ENCODE data around the gene CTNNA2.

The CTNNA2 gene

DNA sequence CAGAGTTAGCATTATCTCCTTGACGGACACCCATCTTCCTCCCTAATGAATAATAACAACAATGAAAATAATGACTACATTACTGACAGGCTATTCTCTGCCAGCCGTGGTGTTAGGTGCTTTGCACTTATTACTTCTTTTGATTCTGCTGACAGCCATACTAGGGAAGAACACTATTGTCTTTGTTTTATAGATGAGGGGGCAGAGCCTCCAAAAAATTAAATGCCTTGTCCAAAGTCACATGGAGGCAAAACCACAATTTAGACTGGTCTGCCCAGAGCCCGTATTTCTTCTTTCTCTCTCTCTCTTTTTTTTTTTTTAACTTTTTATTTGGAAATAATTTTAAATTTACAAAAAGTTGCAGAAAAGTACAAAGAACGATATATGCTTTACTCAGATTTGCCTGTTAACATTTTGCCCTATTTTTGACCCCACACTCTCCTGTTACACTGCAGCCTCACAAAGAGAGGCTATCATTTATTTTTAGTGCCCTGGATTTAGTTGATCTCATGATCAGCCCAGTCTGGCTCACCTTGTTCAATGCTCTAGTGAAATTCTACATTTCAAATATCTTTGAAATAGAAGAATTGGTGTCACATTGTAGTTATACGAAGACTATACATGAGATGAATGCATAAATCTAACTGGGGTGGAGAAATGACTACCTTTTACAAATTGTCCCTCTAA lies 422.3 kb downstream of the CTNNA2 start:
- Mint-ChIP-seq H3K27ac (no peak overlapping the region), H3K9me3 (no peaks in the 10 kb centered on the region), H3K27me3 (peaks cover 8% of the 10 kb centered on the region), H3K4me3 (no peak overlapping the region), H3K4me1 (peaks cover 5% of the 10 kb centered on the region), H3K36me3 (no peaks in the 10 kb centered on the region)

DNA sequence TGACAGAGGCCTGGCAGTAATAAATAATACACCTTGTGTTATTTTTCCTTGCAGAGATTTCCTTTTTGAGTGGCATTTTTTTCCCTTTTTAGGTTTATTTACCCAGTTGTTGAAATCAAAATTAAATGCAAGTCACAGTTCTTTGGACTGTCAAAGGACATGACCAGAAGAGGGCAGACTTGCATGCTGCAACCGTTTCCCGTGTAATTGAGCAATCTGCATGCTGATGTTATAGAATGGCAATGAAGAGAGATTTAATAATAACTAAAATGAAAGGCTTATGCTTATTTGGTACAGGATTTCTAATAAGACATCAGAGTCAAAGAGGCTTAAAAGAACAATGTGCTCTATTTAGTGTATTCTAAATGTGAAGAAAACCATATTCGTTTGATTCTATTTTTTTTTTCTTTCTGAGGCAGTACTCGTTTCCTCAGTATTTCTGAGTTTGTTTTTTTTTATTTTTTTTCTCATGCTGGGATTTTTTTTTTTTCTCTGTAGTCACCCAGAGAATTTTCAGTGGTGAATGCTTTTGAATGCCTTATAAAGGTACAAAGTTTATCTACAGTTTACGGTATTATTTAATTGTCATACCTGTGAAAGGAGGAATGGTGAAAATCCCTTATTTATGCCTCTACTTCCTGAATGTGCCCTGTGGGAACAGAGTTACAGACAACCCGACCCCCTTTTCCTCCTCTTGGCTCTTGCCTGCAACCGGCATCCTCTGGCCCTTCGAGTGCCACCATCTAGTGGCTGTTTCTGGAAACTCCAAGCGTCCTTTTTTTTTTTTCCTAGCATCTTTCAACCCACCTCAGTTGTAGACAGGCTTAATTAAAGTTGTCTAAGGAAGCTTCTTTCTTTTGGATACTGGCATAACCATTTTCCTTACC lies 423.2 kb downstream of the CTNNA2 start:
- no peak overlapping the region for H3K4me3 Mint-ChIP-seq
- no peaks in the 10 kb centered on the region for H3K36me3 Mint-ChIP-seq
- H3K4me1 Mint-ChIP-seq, result peaks cover 5% of the 10 kb centered on the region
- peaks cover 8% of the 10 kb centered on the region for H3K27me3 Mint-ChIP-seq
- no peak overlapping the region for H3K27ac Mint-ChIP-seq
- H3K9me3 Mint-ChIP-seq, result no peaks in the 10 kb centered on the region

DNA sequence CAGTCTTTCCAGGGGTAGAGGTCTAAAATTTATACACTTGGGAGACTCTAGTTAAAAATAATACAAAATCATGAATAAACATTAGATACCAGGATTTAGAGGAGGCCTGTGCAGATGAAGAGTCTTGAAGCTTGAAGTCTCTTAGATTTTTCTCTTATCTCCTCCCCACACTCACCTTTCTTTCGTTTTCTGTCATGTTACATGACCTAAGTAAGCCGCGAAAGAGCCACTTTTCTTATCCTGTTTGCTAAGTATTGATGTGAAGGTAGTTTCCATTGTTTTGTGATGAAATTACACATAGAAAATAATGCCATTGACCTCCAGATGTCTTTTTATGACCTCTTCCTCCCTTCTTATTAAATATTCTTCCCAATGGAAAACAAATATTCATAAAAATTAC lies 423.9 kb downstream of the CTNNA2 start:
- Mint-ChIP-seq H3K27me3 (peaks cover 8% of the 10 kb centered on the region), H3K4me3 (no peak overlapping the region), H3K27ac (no peak overlapping the region), H3K36me3 (no peaks in the 10 kb centered on the region), H3K9me3 (no peaks in the 10 kb centered on the region), H3K4me1 (peaks cover 5% of the 10 kb centered on the region)

DNA sequence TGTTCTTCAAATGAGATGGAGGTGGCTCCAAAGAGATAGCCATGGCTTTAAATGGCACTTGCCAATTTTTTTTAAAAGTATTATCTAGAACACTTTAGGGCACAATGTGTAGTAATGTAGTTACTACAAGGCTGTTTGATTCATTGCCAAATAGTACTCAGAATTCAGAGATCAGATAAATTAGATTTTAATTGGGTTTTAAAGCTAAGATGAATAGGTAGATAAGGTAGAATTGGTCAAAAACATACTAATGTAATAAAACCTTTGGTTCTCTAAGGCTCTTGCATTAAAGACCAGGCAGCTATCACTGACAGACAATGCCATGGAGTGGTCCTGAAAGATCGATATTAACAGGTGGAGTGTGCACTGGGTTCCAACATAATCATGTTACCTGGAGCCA lies 425.8 kb downstream of the CTNNA2 start:
- H3K9me3 Mint-ChIP-seq, result no peaks in the 10 kb centered on the region
- H3K4me1 Mint-ChIP-seq, result peaks cover 5% of the 10 kb centered on the region
- H3K36me3 Mint-ChIP-seq, result no peaks in the 10 kb centered on the region
- H3K4me3 Mint-ChIP-seq, result no peak overlapping the region
- no peak overlapping the region for H3K27ac Mint-ChIP-seq
- peaks cover 8% of the 10 kb centered on the region for H3K27me3 Mint-ChIP-seq

DNA sequence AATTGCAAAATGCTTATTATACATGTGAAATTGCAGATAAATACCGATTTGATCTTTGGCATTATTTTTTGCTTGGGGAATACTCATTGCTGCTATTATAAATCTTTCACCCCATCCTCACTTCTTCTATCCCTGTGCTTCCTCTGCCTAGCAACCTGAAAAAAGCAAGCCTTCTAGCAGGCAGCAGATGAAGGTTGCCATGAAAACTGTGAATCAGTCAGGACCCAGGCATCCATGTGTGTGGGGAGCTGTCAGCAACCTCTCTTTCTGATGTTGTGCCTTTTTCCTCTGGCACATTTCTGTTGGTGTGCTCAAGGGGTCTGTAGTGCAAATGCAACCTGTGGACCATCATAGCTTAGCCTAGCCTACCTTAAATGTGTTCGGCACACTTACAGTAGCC lies 427.5 kb downstream of the CTNNA2 start:
- Mint-ChIP-seq H3K27me3 (peaks cover 7% of the 10 kb centered on the region), H3K36me3 (no peaks in the 10 kb centered on the region), H3K9me3 (no peaks in the 10 kb centered on the region), H3K27ac (no peak overlapping the region), H3K4me3 (no peak overlapping the region), H3K4me1 (peaks cover 5% of the 10 kb centered on the region)

DNA sequence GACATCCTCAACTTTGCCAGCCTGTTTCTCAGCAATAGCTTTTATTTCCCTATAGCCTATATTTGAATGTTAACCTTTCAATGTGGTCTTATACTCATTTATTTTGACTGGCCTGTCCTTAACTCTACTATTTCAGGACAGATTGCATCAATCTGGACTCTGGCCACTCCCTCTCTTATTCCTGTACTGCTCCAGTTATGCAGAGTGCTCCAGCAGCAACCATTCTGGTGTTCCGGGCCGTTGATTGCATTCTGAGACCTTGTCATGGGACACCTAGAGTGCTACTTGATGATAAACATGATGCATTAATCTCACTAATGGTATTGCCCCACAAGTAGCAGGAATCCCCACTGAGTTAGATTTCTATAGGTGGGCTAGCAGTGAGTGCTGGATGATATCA lies 428.3 kb downstream of the CTNNA2 start:
- Mint-ChIP-seq H3K27me3 (peaks cover 3% of the 10 kb centered on the region), H3K9me3 (no peaks in the 10 kb centered on the region), H3K27ac (no peak overlapping the region), H3K4me3 (no peak overlapping the region), H3K4me1 (peaks cover 4% of the 10 kb centered on the region), H3K36me3 (no peaks in the 10 kb centered on the region)

DNA sequence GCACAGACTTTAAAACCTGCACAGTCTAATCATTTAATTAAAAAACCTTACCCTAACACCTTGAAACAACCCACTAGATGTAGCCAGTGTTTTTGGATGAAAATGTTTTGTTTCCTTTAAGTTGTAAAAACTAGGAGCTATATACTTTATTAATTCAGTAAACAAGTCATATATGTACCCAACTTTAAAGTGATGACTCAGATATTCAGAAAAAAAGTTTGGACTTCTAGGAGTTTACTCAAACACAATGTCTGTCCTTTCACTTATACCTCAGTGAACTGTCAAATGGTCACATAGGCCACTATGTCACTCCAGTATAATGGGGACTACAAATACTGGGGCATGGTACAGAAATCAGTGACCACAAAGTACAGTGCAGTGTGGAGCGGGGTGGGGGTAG lies 431.4 kb downstream of the CTNNA2 start:
- H3K4me1 Mint-ChIP-seq, result no peaks in the 10 kb centered on the region
- H3K9me3 Mint-ChIP-seq, result peaks cover 4% of the 10 kb centered on the region
- no peak overlapping the region for H3K27ac Mint-ChIP-seq
- H3K27me3 Mint-ChIP-seq, result no peaks in the 10 kb centered on the region
- H3K4me3 Mint-ChIP-seq, result no peak overlapping the region
- no peaks in the 10 kb centered on the region for H3K36me3 Mint-ChIP-seq

DNA sequence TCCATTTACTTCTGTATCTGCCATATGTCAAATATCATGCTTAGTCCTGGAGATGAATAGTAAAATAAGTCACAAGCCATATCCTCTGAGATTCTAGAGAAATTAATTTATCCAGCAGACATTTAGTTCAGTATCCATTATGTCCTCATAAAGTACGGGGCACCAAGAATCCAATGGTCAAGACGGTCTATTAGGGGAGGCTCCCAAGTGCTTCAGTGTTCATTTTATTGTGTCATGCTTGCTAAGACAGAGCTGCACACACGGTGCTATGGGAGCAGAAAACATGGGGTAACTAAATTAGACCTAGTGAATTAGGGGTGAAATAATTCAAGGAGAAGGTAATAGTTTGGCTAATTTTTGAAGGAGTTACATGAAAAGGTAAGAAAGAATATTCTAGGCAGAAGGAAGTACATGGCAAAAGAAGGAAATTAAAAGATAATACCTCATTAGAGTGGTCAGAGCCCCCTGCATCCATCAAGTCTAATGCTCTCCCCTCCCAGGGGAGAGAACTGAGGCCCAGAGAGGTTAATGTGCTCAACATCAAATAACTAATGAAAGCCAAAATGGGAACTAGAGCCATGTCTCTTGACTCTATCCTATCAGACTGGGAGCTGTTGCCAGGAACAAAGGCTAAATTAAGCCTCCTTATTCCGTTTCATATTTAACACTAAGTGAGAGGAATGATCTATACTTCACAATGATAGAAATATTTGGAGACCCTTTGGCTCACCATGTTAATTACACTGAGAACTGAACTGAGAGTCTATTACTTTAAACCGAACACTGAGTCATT lies 433.0 kb downstream of the CTNNA2 start:
- H3K4me1 Mint-ChIP-seq, result no peaks in the 10 kb centered on the region

DNA sequence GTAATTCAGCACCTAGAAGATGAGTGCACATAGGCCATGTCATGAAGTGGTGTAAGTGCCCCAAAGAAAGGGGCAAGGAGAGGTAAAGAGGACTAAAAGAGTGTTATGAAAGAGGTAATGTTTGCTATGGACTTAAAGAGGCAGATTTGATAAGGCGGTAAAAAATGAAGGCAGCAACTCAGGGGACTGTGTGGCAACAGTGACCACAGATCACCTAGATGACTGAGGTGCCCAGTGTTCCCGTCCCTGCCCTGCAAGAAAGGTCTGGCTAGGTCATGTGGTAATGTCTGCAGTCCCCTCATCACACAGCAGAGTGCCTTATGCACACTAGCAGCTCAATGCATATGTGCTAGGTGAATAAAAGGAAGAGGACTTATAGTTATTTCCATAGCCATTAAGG lies 434.9 kb downstream of the CTNNA2 start:
- Mint-ChIP-seq H3K4me1 (no peaks in the 10 kb centered on the region), H3K36me3 (no peaks in the 10 kb centered on the region), H3K27ac (no peak overlapping the region), H3K9me3 (peaks cover 4% of the 10 kb centered on the region), H3K4me3 (no peak overlapping the region), H3K27me3 (no peaks in the 10 kb centered on the region)

More for the DNA sequence above, 433.0 kb downstream of the CTNNA2 start:
- Mint-ChIP-seq H3K9me3 (peaks cover 4% of the 10 kb centered on the region), H3K36me3 (no peaks in the 10 kb centered on the region), H3K4me3 (no peak overlapping the region), H3K27me3 (no peaks in the 10 kb centered on the region), H3K27ac (no peak overlapping the region)

DNA sequence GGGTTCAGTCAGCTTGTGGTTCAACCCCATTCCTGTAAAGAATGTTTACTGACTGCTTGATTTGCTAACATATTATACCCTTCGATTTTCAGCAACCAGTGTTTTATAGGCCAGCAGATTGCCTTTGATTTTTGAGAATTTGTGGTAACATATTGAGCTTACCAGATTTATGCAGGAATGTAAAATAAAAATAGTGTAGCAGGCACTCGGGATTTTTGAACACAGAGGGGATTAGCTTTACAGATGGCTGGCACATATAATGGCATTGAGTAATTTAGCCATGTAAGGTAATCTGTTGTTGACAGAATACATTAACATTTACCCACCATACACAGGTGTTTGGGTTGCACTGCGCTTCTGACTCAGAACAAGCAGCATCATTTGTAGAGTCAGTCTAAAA lies 437.7 kb downstream of the CTNNA2 start:
- H3K9me3 Mint-ChIP-seq, result peaks cover 4% of the 10 kb centered on the region
- H3K36me3 Mint-ChIP-seq, result no peaks in the 10 kb centered on the region
- H3K27me3 Mint-ChIP-seq, result no peaks in the 10 kb centered on the region
- H3K4me3 Mint-ChIP-seq, result no peak overlapping the region
- H3K4me1 Mint-ChIP-seq, result no peaks in the 10 kb centered on the region
- H3K27ac Mint-ChIP-seq, result no peak overlapping the region

DNA sequence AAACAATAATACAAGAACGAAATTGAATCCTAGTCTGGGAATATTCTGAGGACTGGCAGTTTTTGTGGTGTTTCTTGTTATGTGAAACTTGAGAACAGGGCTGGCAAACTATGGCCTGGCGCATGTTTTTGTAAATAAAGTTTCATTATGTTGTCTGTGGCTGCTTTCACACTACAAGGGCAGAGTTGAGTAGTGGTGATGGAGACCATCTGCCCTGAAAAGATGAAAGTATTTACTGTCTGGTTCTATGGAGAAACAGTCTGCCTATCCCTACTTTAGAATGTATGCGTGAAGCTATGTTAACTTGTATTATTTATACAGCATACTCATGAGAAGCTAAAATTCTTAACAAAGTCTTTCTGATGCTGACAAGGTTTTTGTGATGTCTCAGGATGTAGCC lies 439.8 kb downstream of the CTNNA2 start:
- Mint-ChIP-seq H3K36me3 (no peaks in the 10 kb centered on the region), H3K4me3 (no peak overlapping the region), H3K27ac (no peak overlapping the region), H3K4me1 (no peaks in the 10 kb centered on the region), H3K9me3 (peaks cover 4% of the 10 kb centered on the region), H3K27me3 (no peaks in the 10 kb centered on the region)

DNA sequence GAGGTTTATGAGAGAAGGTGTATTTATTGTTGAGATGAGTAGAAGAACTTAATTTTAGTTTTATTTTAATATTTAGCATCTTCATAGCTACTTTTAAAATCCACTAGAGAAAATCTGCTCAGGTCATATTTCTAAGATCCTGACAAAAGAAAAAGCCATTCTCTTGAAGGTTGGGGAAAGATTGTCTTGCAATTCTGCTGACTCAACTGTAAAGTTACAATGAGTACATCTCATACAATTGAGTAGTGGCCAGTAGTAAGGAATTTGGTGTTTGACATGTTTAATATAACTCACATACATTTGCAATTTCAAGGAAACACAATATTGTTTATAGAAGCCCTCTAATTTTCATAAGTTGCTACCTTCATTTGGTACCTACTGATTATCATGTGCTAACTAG lies 447.2 kb downstream of the CTNNA2 start:
- H3K27ac Mint-ChIP-seq, result no peak overlapping the region
- H3K4me1 Mint-ChIP-seq, result no peaks in the 10 kb centered on the region

DNA sequence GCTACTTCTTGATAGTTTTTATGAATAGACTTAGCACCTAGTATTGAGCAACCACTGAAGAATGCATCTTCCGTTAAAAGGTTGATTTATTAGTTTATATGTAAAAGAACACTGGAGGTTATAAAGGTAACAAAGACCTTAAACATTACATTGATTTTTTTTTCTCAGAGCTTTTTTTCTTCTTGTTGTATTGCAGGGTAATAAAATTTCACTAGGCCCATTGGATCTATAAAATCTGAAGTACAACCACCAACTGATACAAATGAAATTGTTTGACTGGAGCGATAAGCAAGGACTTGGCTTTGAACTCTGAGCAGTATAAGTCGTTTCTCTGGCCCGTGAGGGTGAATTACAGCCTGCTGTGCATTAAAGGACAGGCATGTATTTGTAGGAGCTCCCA lies 447.7 kb downstream of the CTNNA2 start:
- no peaks in the 10 kb centered on the region for H3K9me3 Mint-ChIP-seq
- H3K4me1 Mint-ChIP-seq, result no peaks in the 10 kb centered on the region

More for the DNA sequence above, 447.2 kb downstream of the CTNNA2 start:
- H3K36me3 Mint-ChIP-seq, result no peaks in the 10 kb centered on the region
- no peak overlapping the region for H3K4me3 Mint-ChIP-seq
- H3K9me3 Mint-ChIP-seq, result no peaks in the 10 kb centered on the region
- H3K27me3 Mint-ChIP-seq, result no peaks in the 10 kb centered on the region

DNA sequence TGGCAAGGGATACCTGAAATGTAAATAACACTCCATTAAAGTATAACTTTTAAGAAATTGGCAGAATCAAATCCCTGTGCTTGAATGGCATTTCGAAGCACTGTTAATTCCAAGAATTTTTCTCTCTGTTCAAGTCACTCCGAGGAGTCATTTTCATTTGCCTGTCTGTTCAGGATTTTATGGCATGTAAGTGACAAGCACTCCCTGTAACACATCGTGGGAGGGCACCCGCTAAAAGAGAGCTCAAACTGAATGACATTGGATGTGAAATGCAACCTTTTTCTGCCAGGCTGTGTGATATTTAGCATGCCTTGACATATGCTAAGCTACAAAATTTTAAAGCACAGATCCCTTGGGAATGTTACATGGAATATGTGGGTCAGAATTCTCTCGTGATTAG lies 452.1 kb downstream of the CTNNA2 start:
- Mint-ChIP-seq H3K27me3 (no peaks in the 10 kb centered on the region), H3K4me3 (no peak overlapping the region), H3K36me3 (no peaks in the 10 kb centered on the region), H3K9me3 (peaks cover 5% of the 10 kb centered on the region), H3K27ac (no peak overlapping the region), H3K4me1 (no peaks in the 10 kb centered on the region)

More for the DNA sequence above, 447.7 kb downstream of the CTNNA2 start:
- no peaks in the 10 kb centered on the region for H3K27me3 Mint-ChIP-seq
- no peak overlapping the region for H3K27ac Mint-ChIP-seq
- no peak overlapping the region for H3K4me3 Mint-ChIP-seq
- H3K36me3 Mint-ChIP-seq, result no peaks in the 10 kb centered on the region

DNA sequence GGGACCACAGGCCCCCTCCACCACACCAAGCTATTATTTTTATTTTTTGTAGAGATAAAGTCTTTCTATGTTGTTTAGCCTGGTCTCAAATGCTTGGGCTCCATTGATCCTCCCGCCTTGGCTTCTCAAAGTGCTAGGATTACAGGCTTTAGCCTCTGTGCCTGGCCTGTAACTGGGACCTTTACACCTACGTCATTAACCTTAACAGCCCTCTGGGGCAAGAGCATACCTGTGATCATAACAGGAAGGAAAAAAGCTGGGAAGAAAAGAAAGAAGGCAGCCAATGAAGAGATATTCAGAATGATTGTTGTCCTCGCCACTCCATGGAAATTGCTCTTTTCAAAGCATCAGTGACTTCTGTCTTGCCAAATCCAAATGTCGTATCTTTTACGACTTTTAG lies 453.5 kb downstream of the CTNNA2 start:
- Mint-ChIP-seq H3K4me3 (no peak overlapping the region), H3K36me3 (no peaks in the 10 kb centered on the region), H3K27ac (no peak overlapping the region), H3K27me3 (no peaks in the 10 kb centered on the region), H3K4me1 (no peaks in the 10 kb centered on the region), H3K9me3 (peaks cover 5% of the 10 kb centered on the region)

DNA sequence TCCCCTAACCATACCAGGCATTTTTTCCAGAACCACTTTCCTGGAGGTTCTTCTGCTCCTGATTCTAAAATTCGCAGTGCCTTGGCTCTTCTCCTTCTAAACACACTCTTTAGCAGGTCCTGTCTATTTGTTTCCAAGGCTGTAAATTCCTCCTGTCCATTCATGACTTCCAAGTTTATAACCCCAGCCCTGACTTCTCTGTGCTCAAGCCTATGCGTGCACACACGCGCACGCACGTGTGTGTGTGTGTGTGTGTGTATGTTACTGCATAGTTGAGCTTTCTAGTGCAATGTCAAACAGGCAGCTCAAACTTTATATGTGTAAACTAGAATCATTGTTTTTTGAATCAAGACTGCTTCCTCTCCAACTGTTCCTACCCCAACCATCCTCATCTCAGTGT lies 454.0 kb downstream of the CTNNA2 start:
- Mint-ChIP-seq H3K9me3 (peaks cover 5% of the 10 kb centered on the region), H3K36me3 (no peaks in the 10 kb centered on the region), H3K27me3 (no peaks in the 10 kb centered on the region), H3K4me3 (no peak overlapping the region), H3K27ac (no peak overlapping the region), H3K4me1 (no peaks in the 10 kb centered on the region)

Data from activated naive CD4-positive, alpha-beta T cell treated with anti-CD3 and anti-CD28 coated beads, Interleukin-2, amount 50 U/mL, for 24 hours (primary cell).